ENCODE measurements around the gene AP1S1. TPM values are rescaled to one million over a fixed set of nuclear protein-coding genes. Genes with fewer than 3 reads are reported as not detected.

Gene AP1S1
- total and polyA plus RNA-seq, 2 of the 13 experiments (the other 11 are each of a cell fraction or from before 2014, with no cell fraction given) = 57.5 to 68.1 TPM

- TF ChIP-seq, protein P1, sequence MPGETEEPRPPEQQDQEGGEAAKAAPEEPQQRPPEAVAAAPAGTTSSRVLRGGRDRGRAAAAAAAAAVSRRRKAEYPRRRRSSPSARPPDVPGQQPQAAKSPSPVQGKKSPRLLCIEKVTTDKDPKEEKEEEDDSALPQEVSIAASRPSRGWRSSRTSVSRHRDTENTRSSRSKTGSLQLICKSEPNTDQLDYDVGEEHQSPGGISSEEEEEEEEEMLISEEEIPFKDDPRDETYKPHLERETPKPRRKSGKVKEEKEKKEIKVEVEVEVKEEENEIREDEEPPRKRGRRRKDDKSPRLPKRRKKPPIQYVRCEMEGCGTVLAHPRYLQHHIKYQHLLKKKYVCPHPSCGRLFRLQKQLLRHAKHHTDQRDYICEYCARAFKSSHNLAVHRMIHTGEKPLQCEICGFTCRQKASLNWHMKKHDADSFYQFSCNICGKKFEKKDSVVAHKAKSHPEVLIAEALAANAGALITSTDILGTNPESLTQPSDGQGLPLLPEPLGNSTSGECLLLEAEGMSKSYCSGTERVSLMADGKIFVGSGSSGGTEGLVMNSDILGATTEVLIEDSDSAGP (CRISPR knock-in tag; IDR thresholded peaks at IDR 0.05; ENCODE audit: borderline replicate concordance) = peak; percentile 86; the same call in 1 of the 2 replicates
- no peak; the same call in 1 of the 2 replicates for TF ChIP-seq ZNF629 (CRISPR knock-in tag; conservative IDR thresholded peaks at IDR 0.05)
- TF ChIP-seq ARID2 (CRISPR knock-in tag; IDR thresholded peaks at IDR 0.05; ENCODE audit: borderline replicate concordance) = no peak
- TF ChIP-seq MYNN (CRISPR knock-in tag; IDR thresholded peaks at IDR 0.05; ENCODE audit: low read depth) = no peak
- TF ChIP-seq ZNF510 (CRISPR knock-in tag; IDR thresholded peaks at IDR 0.05; ENCODE audit: low read depth) = 0 out of 2 replicates have a peak, but pooled peaks have one; percentile 12
- peak; percentile 46 for TF ChIP-seq TFDP2 (CRISPR knock-in tag; IDR thresholded peaks at IDR 0.05)
- peak; percentile 36; the same call in 1 of the 2 replicates for TF ChIP-seq RFX1 (IDR thresholded peaks at IDR 0.05)
- TF ChIP-seq MAF1 (CRISPR knock-in tag; IDR thresholded peaks at IDR 0.05; ENCODE audit: borderline replicate concordance) = no peak
- 0 out of 2 replicates have a peak, but pooled peaks have one; percentile 50 for TF ChIP-seq SPEN (CRISPR knock-in tag; IDR thresholded peaks at IDR 0.05; ENCODE audit: low read depth)
- peak; percentile 78; the same call in 1 of the 2 replicates for TF ChIP-seq TFDP1 (CRISPR knock-in tag; IDR thresholded peaks at IDR 0.05; ENCODE audit: borderline replicate concordance)
- no peak for TF ChIP-seq NR2F6 (IDR thresholded peaks at IDR 0.05)
- peak; percentile 35; the same call in 1 of the 2 replicates for TF ChIP-seq NR2F6 (CRISPR knock-in tag; IDR thresholded peaks at IDR 0.05)
- TF ChIP-seq, protein P2, sequence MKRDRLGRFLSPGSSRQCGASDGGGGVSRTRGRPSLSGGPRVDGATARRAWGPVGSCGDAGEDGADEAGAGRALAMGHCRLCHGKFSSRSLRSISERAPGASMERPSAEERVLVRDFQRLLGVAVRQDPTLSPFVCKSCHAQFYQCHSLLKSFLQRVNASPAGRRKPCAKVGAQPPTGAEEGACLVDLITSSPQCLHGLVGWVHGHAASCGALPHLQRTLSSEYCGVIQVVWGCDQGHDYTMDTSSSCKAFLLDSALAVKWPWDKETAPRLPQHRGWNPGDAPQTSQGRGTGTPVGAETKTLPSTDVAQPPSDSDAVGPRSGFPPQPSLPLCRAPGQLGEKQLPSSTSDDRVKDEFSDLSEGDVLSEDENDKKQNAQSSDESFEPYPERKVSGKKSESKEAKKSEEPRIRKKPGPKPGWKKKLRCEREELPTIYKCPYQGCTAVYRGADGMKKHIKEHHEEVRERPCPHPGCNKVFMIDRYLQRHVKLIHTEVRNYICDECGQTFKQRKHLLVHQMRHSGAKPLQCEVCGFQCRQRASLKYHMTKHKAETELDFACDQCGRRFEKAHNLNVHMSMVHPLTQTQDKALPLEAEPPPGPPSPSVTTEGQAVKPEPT (CRISPR knock-in tag; IDR thresholded peaks at IDR 0.05; ENCODE audit: low read depth) = peak; percentile 85; the same call in 1 of the 2 replicates
- peak; percentile 52; the same call in 1 of the 2 replicates for TF ChIP-seq ZFP36L1 (CRISPR knock-in tag; IDR thresholded peaks at IDR 0.05)
- TF ChIP-seq TMF1 (CRISPR knock-in tag; IDR thresholded peaks at IDR 0.05; ENCODE audit: low read depth) = peak; percentile 71
- TF ChIP-seq ZNF12 (CRISPR knock-in tag; IDR thresholded peaks at IDR 0.05) = no peak
- no peak for TF ChIP-seq PBX3 (CRISPR knock-in tag; IDR thresholded peaks at IDR 0.05; ENCODE audit: borderline replicate concordance)
- TF ChIP-seq, protein P3, sequence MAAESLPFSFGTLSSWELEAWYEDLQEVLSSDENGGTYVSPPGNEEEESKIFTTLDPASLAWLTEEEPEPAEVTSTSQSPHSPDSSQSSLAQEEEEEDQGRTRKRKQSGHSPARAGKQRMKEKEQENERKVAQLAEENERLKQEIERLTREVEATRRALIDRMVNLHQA (CRISPR knock-in tag; IDR thresholded peaks at IDR 0.05) = no peak
Measured at GRCh38 chr7:101125989-101126650, 28.2 kb upstream of the AP1S1 start (continued).

Data from HepG2 (cell line).